NB4 (cell line): ENCODE results near the gene ITPR2.

Experiments
- CTCF ChIP-seq: IDR thresholded peaks from one replicate; pipeline ENCODE4 v1.5.1; 2012; ENCODE audit warnings: low read depth, low read length
- MAX ChIP-seq: IDR thresholded peaks from 2 replicates; pipeline ENCODE4 v1.6.1; 2011; ENCODE audit warnings: low read depth, low read length
- MYC ChIP-seq: IDR thresholded peaks from 2 replicates; pipeline ENCODE4 v1.6.1; 2011; ENCODE audit warnings: low read depth, low read length
- POLR2A ChIP-seq: IDR thresholded peaks from 2 replicates; pipeline ENCODE4 v1.6.1; 2011; ENCODE audit warnings: mild to moderate bottlenecking; ENCODE audit not compliant: insufficient read length; ENCODE audit errors: extremely low read depth

GRCh38 chr12:26302776-26303175, 530.2 kb downstream of the ITPR2 start:
- no peak for TF ChIP-seq POLR2A
- TF ChIP-seq CTCF = no peak
- TF ChIP-seq MAX = no peak
- TF ChIP-seq MYC = no peak
